ENCODE results near the gene APOL2.
A peak's percentile ranks its signal among the peaks of the same experiment; 100 is the strongest.
"Not testable (repeated sequence)": the region's sequence is repeated elsewhere in the genome, so short reads cannot be mapped to it uniquely, and the experiment has no call there.

APOL2 gene

GRCh38 chr22:36239401-36240171, at the start of gene APOL2:
Gene APOL2, minus strand, starts transcription at chr22:36239527. Its CDS starts 6,365 bp downstream, at chr22:36233162.
- DNase-seq = peak; percentile 93

- no peak for DNase-seq
Measured at GRCh38 chr22:36288571-36289405, 49.5 kb upstream of the APOL2 start.

GRCh38 chr22:36287881-36288515, 48.7 kb upstream of the APOL2 start:
- DNase-seq = no peak

GRCh38 chr22:36286096-36286957, 47.0 kb upstream of the APOL2 start:
- DNase-seq = peak; percentile 79

- no peak for DNase-seq
Measured at GRCh38 chr22:36285545-36285944, 46.2 kb upstream of the APOL2 start.

GRCh38 chr22:36285017-36285416, 45.7 kb upstream of the APOL2 start:
- DNase-seq = no peak

GRCh38 chr22:36284171-36284571, 44.8 kb upstream of the APOL2 start:
- DNase-seq = no peak

- DNase-seq = no peak
Measured at GRCh38 chr22:36282328-36282831, 43.1 kb upstream of the APOL2 start.

- DNase-seq = no peak
Measured at GRCh38 chr22:36281781-36282327, 42.5 kb upstream of the APOL2 start.

- DNase-seq = no peak
Measured at GRCh38 chr22:36280379-36280778, 41.1 kb upstream of the APOL2 start.

- DNase-seq = no peak
Measured at GRCh38 chr22:36279219-36279666, 39.9 kb upstream of the APOL2 start.

GRCh38 chr22:36277482-36278291, 38.4 kb upstream of the APOL2 start:
- DNase-seq = peak; percentile 77

GRCh38 chr22:36274531-36274930, 35.2 kb upstream of the APOL2 start:
- DNase-seq = no peak

GRCh38 chr22:36271951-36272350, 32.6 kb upstream of the APOL2 start:
- not testable (repeated sequence) for DNase-seq

- DNase-seq = not testable (repeated sequence)
Measured at GRCh38 chr22:36271231-36271630, 31.9 kb upstream of the APOL2 start.

- DNase-seq = no peak
Measured at GRCh38 chr22:36267896-36268485, 28.7 kb upstream of the APOL2 start.

GRCh38 chr22:36267058-36267457, 27.7 kb upstream of the APOL2 start:
- DNase-seq = no peak

- not testable (repeated sequence) for DNase-seq
Measured at GRCh38 chr22:36263886-36264664, 24.7 kb upstream of the APOL2 start.

GRCh38 chr22:36263216-36263673, 23.9 kb upstream of the APOL2 start:
- DNase-seq = not testable (repeated sequence)

- DNase-seq = not testable (repeated sequence)
Measured at GRCh38 chr22:36262307-36262706, 23.0 kb upstream of the APOL2 start.

All from activated CD4-positive, alpha-beta T cell treated with anti-CD3 and anti-CD28 coated beads, Interleukin-2, Interleukin-6, amounts not matched to agents 100 ng/mL and 50 ng/mL, durations not matched to agents 16 hours and 8 hours (primary cell).